HepG2 (cell line): ENCODE data around the gene ACOT8.

ENCODE experiments used
- HOXA3 ChIP-seq: sonication (generic); formaldehyde crosslinking; IDR thresholded peaks from 2 replicates; pipeline ENCODE4 v1.5.0; 2020; ENCODE audit warnings: missing genetic modification reagents
- IKZF1 ChIP-seq: fragments of 450-650 bp; IDR thresholded peaks from 2 replicates; pipeline ENCODE4 v1.7.1; 2016
- JUNB ChIP-seq: sonication (generic); formaldehyde crosslinking; IDR thresholded peaks from 2 replicates; pipeline ENCODE4 v1.8.0; 2022; ENCODE audit warnings: missing genetic modification reagents, mild to moderate bottlenecking, borderline replicate concordance
- SOX6 ChIP-seq, 2 experiments: fragments of 450-650 bp in 1 of 2; sonication (generic) in 1 of 2; formaldehyde crosslinking in 1 of 2; IDR thresholded peaks; 2 replicates each; pipeline versions ENCODE4 v1.4.0 to v1.6.1; 2017 to 2020; ENCODE audit warnings: antibody characterized with exemption in 1 of 2, mild to moderate bottlenecking in 1 of 2, missing genetic modification reagents in 1 of 2
- TEAD3 ChIP-seq: optimal IDR thresholded peaks from 2 replicates; pipeline ENCODE3; 2016; ENCODE audit warnings: borderline replicate concordance
- XBP1 ChIP-seq: sonication (generic); formaldehyde crosslinking; IDR thresholded peaks from 2 replicates; pipeline ENCODE4 v1.5.0; 2020; ENCODE audit warnings: missing genetic modification reagents
- ZKSCAN1 ChIP-seq: fragments of 150-350 bp; IDR thresholded peaks from 2 replicates; pipeline ENCODE4 v1.6.1; 2014; ENCODE audit warnings: low read length
- ZNF121 ChIP-seq: sonication (generic); formaldehyde crosslinking; IDR thresholded peaks from 2 replicates; pipeline ENCODE4 v1.5.0; 2020; ENCODE audit warnings: mild to moderate bottlenecking, missing genetic modification reagents
- ZNF629 ChIP-seq: sonication (generic); formaldehyde crosslinking; conservative IDR thresholded peaks from 2 replicates; pipeline ENCODE4 v1.5.0; 2020; ENCODE audit warnings: missing genetic modification reagents
- TF ChIP-seq, protein P1 (sequence below): sonication (generic); formaldehyde crosslinking; IDR thresholded peaks from 2 replicates; pipeline ENCODE4 v1.9.0; 2021; ENCODE audit warnings: missing genetic modification reagents, borderline replicate concordance
- TF ChIP-seq, protein P2 (sequence below): sonication (generic); formaldehyde crosslinking; IDR thresholded peaks from 2 replicates; pipeline ENCODE4 v1.5.0; 2020; ENCODE audit warnings: mild to moderate bottlenecking, missing genetic modification reagents, moderate library complexity

DNA sequence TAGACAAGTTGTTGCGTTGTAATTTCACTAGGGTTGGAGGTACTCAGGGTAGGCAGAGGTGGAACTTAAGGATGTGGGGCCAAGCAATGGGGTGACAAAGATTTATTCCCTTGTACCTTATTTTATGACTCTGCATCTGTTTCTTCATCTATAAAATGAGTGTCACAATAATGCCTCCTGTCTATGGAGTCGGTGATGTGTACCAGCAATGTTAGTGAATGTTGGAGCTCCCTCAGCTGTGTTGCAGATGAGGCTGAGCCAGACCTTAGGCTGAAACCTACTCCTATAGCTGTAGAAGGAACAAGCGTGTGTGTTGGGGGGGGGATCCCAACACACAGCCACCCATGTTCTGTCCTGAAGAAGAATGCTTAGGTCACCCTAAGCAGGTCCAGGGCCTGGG is 40.2 kb downstream of the ACOT8 start:
- TF ChIP-seq ZNF629 (CRISPR knock-in tag) (no peak), ZKSCAN1 (no peak), XBP1 (CRISPR knock-in tag) (no peak), IKZF1 (no peak), JUNB (no peak), ZNF121 (CRISPR knock-in tag) (no peak), TEAD3 (no peak), HOXA3 (CRISPR knock-in tag) (no peak), SOX6 (IDR thresholded peaks at IDR 0.05) (no peak), SOX6 (CRISPR knock-in tag; IDR thresholded peaks at IDR 0.05) (no peak)
- TF ChIP-seq, protein P1, sequence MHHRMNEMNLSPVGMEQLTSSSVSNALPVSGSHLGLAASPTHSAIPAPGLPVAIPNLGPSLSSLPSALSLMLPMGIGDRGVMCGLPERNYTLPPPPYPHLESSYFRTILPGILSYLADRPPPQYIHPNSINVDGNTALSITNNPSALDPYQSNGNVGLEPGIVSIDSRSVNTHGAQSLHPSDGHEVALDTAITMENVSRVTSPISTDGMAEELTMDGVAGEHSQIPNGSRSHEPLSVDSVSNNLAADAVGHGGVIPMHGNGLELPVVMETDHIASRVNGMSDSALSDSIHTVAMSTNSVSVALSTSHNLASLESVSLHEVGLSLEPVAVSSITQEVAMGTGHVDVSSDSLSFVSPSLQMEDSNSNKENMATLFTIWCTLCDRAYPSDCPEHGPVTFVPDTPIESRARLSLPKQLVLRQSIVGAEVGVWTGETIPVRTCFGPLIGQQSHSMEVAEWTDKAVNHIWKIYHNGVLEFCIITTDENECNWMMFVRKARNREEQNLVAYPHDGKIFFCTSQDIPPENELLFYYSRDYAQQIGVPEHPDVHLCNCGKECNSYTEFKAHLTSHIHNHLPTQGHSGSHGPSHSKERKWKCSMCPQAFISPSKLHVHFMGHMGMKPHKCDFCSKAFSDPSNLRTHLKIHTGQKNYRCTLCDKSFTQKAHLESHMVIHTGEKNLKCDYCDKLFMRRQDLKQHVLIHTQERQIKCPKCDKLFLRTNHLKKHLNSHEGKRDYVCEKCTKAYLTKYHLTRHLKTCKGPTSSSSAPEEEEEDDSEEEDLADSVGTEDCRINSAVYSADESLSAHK (CRISPR knock-in tag) = no peak
- TF ChIP-seq, protein P2, sequence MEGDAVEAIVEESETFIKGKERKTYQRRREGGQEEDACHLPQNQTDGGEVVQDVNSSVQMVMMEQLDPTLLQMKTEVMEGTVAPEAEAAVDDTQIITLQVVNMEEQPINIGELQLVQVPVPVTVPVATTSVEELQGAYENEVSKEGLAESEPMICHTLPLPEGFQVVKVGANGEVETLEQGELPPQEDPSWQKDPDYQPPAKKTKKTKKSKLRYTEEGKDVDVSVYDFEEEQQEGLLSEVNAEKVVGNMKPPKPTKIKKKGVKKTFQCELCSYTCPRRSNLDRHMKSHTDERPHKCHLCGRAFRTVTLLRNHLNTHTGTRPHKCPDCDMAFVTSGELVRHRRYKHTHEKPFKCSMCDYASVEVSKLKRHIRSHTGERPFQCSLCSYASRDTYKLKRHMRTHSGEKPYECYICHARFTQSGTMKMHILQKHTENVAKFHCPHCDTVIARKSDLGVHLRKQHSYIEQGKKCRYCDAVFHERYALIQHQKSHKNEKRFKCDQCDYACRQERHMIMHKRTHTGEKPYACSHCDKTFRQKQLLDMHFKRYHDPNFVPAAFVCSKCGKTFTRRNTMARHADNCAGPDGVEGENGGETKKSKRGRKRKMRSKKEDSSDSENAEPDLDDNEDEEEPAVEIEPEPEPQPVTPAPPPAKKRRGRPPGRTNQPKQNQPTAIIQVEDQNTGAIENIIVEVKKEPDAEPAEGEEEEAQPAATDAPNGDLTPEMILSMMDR = no peak
